HG02798 (cell line): Measurements from ENCODE around the gene CDK5R2.

ENCODE experiments used
- ATAC-seq: cut with Tn5 transposase; IDR thresholded peaks from one replicate; pipeline ENCODE4 v1.9.1; 2021; ENCODE audit warnings: mild to moderate bottlenecking; ENCODE audit not compliant: unreplicated experiment, poor library complexity

CDK5R2 gene

GRCh38 chr2:218986148-218986761, 26.8 kb downstream of the CDK5R2 start:
- no peak for ATAC-seq

GRCh38 chr2:218988164-218988563, 28.7 kb downstream of the CDK5R2 start:
- ATAC-seq: no peak

GRCh38 chr2:218988650-218989049, 29.2 kb downstream of the CDK5R2 start:
- ATAC-seq: no peak

- no peak for ATAC-seq
Observed at GRCh38 chr2:218990052-218990451, 30.6 kb downstream of the CDK5R2 start.

GRCh38 chr2:218990612-218991011, 31.1 kb downstream of the CDK5R2 start:
- no peak for ATAC-seq

GRCh38 chr2:218991674-218992168, 32.3 kb downstream of the CDK5R2 start:
- ATAC-seq: no peak

- no peak for ATAC-seq
Observed at GRCh38 chr2:218992196-218992595, 32.7 kb downstream of the CDK5R2 start.

- ATAC-seq: no peak
Observed at GRCh38 chr2:218992703-218993344, 33.4 kb downstream of the CDK5R2 start.

- ATAC-seq: no peak
Observed at GRCh38 chr2:218993345-218994315, 34.2 kb downstream of the CDK5R2 start, which contains the start of gene CRYBA2. CRYBA2 (minus strand) TSS chr2:218993422; CDS start chr2:218993176, 246 bp downstream.

GRCh38 chr2:218995561-218995960, 36.1 kb downstream of the CDK5R2 start:
- no peak for ATAC-seq

GRCh38 chr2:218995972-218996711, 36.7 kb downstream of the CDK5R2 start:
- peak; percentile 59 for ATAC-seq

GRCh38 chr2:218996937-218997336, 37.5 kb downstream of the CDK5R2 start:
- no peak for ATAC-seq

- ATAC-seq: no peak
Observed at GRCh38 chr2:218997731-218998130, 38.3 kb downstream of the CDK5R2 start.

GRCh38 chr2:218998414-218999002, 39.0 kb downstream of the CDK5R2 start:
- ATAC-seq: no peak

- ATAC-seq: no peak
Observed at GRCh38 chr2:218999021-218999880, 39.8 kb downstream of the CDK5R2 start.

GRCh38 chr2:218999881-219000568, 40.6 kb downstream of the CDK5R2 start:
- no peak for ATAC-seq

- no peak for ATAC-seq
Observed at GRCh38 chr2:219000569-219000960, 41.1 kb downstream of the CDK5R2 start.

GRCh38 chr2:219001100-219001576, 41.7 kb downstream of the CDK5R2 start:
- no peak for ATAC-seq
